AG10803 (cell line): ENCODE measurements around the gene TMEM11.

Experiments
- DNase-seq: peaks from one replicate; pipeline ENCODE4 v3.0.0; 2010; ENCODE audit warnings: low read depth
- H3K4me3 ChIP-seq: 2 replicates; pipeline ENCODE4 v1.5.1; 2011; ENCODE audit warnings: mild to moderate bottlenecking, low read length, control low read depth
- TF ChIP-seq, protein P1 (sequence below): conservative IDR thresholded peaks from 2 replicates; pipeline ENCODE4 v1.5.1; 2011; ENCODE audit warnings: mild to moderate bottlenecking, low read length, control low read depth, inconsistent platforms

Gene TMEM11

DNA sequence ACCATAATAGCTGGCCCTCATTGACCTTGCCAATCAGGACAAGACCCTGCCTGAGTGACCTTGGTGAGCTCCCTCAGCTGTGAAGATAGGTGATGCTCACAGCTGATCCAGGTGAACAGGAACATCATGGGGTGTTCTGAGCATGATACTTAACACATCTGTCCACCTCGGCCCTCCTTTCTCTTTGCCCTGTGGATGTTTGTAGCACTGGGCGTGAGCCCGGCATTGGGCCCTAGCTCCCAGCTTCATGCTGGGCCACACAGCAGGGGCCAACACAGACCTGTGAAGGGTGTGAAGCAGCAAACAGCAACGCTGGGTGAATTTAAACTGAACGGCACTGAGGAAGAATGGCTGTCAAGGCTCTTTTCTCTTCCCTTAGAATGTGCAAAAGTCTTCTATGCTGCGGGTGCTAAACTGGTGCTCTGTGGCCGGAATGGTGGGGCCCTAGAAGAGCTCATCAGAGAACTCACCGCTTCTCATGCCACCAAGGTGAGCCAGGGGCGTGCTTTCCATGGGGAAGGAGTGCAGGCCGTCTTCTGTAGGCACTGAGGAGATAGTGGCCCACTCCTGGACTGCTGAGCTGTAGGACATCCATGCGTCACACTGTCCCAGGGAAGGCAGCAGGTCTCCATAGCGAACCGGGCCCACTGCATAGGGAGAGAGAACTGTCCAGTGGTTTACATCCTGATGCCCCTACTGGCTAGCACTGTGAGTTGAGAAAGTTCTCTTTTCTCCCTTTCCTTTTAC lies 35.9 kb downstream of the TMEM11 start:
- no peak for DNase-seq
- no peak overlapping the region for H3K4me3 ChIP-seq
- TF ChIP-seq, protein P1, sequence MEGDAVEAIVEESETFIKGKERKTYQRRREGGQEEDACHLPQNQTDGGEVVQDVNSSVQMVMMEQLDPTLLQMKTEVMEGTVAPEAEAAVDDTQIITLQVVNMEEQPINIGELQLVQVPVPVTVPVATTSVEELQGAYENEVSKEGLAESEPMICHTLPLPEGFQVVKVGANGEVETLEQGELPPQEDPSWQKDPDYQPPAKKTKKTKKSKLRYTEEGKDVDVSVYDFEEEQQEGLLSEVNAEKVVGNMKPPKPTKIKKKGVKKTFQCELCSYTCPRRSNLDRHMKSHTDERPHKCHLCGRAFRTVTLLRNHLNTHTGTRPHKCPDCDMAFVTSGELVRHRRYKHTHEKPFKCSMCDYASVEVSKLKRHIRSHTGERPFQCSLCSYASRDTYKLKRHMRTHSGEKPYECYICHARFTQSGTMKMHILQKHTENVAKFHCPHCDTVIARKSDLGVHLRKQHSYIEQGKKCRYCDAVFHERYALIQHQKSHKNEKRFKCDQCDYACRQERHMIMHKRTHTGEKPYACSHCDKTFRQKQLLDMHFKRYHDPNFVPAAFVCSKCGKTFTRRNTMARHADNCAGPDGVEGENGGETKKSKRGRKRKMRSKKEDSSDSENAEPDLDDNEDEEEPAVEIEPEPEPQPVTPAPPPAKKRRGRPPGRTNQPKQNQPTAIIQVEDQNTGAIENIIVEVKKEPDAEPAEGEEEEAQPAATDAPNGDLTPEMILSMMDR, result no peak

DNA sequence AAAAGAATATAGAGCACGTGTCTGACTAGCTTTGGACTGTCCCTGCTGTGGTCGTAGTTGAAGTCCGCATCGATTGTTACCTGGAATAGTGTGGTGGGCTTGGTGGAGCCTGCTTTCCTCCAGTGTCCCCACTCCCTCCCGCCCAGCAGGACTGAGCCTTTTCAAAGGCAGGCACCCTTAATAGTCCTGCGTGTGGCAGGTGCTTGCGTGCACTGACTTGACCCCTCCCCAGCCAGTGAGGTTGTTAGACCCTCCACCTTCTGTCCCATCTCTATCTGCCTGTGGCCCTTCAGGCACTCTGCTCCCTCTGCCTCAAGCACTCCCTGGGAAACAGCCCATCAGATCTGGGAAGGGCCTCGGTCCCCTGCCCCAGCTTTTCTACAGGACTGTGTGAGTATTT lies 36.6 kb downstream of the TMEM11 start:
- no peak for DNase-seq

DNA sequence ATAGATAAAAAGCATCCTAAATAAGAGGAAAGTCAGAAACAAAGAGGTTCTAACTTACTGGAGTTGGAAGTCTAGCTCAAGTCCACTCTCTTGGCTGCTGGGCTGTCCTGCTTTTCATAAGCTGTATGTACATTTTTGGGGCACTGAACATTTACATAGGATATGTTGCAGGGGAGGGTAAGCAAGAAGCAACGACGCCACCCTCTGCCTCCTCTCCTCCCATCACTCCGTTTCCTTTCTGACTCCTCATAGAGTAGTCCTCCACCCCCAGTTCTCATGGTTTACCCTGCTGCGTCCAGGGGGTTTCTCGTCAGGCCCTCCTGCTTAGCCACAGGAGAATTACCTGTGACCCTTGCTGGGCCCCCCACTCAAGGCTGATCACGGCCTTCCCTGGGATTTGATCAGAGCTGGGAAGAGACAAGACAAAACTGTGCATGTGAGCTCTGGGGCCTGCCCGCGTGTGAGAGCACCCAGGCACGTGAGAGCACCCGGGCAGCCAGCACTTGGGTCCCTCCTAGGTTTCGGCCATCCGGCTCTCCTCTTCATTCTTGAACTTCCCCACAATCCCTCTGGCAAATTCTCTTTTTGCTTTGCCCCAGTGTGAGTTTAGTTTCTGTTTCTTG lies 37.1 kb downstream of the TMEM11 start:
- TF ChIP-seq, protein P1, result no peak
- DNase-seq, result no peak
- H3K4me3 ChIP-seq, result no peak overlapping the region

More for the DNA sequence above, 36.6 kb downstream of the TMEM11 start:
- H3K4me3 ChIP-seq, result no peak overlapping the region
- TF ChIP-seq, protein P1, result no peak

DNA sequence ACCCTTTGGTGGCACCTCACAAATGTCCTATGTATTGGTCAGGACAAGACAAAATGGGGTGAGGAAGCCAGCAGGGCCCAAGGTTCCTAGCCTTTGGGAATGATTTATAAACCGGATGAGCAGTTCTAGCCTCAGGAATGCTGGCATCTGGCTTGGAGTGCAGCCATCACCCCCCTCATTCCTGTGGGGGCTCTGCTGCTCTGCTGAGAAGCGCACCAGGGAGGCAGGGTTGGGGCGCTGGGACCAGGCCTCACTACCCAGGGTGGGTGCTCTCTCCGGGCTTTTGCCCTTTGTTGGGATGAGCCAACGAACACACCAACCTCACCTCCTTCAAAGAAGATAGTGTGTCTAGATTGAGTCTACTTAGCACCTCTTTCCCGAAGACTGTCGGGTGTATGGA lies 39.2 kb downstream of the TMEM11 start:
- H3K4me3 ChIP-seq, result no peak overlapping the region
- peak; percentile 91 for DNase-seq
- TF ChIP-seq, protein P1, result no peak

DNA sequence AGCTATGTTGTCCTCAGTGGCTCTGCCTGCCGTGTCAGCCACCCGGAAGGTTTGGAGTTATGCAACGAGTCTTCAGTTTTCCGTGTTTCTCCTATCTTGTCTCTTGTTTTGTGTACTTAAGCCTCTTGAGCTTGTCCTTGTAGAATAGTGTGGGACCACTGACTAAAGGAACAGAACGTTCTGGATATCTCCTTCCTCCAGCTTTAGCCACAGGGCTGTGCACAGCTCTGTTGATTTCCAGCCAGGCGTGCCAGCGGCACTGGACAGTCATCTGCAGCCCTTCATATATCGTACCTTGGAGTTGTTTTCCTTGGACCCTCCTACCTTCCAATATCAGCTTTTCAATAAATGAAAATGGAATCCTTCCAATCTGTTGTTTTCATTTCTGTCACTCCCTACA lies 39.8 kb downstream of the TMEM11 start:
- no peak for DNase-seq
- TF ChIP-seq, protein P1, result no peak
- no peak overlapping the region for H3K4me3 ChIP-seq

DNA sequence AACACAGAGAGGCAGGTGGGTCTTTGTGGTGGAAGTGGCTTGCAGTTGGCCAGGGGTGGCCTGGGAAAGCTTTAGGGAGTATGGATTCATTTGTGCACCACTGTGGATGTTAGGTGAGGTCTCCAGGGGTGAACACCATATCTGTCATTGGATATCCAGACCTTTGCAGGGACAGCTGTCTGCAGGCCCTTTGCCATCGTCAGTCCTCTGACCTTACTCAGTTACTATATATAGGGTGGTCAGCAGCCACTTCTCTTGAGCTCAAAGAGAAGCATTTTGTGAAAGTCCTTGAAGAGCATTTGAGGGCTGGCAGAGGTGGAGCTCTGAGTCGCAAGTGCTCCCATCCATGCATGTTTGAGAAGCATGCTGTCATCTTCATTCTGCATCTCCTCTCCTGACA lies 40.4 kb downstream of the TMEM11 start:
- no peak overlapping the region for H3K4me3 ChIP-seq
- TF ChIP-seq, protein P1, result no peak
- no peak for DNase-seq

DNA sequence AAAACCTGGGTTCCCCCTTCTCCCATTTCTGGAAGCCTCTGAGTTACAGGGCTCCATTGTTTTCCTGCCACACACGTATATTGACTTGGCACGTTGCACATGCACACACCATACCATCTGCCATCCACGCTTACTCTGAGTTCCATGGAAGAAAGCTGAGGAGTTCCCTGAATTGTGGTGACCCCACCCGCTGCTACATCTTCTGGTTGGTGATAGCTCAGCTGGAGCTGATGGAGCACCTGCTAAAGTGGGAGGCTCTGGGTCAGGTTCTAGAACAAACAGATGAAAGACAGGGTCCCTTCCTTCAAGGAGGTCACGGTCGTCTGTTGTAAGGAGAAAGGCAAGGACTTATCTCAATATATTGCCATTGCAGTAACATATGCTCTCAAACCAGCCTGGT lies 41.1 kb downstream of the TMEM11 start:
- no peak for DNase-seq
- TF ChIP-seq, protein P1, result no peak
- H3K4me3 ChIP-seq, result no peak overlapping the region
